Right renal cortex interstitium (tissue), 3 donors: ENCODE data around the gene LGALS1. TPM values are rescaled to one million over a fixed set of nuclear protein-coding genes. Genes with fewer than 3 reads are reported as not detected.

Experiments used
- DNase-seq, 3 donors: peaks; one replicate each; pipeline ENCODE4 v3.0.0-alpha.2; 2013; ENCODE audit warnings: low read depth in 3 of 3, low spot score in 2 of 3
- polyA plus RNA-seq, 3 donors: library from polyadenylated mRNA; unstranded; fragments of 120-200 nt; gene quantifications; one replicate each; pipeline ENCODE4 v1.2.1, GENCODE V29; 2013; ENCODE audit not compliant: insufficient read length in 3 of 3

The LGALS1 gene
- polyA plus RNA-seq, 3 donors = 308 to 363 (median 348) TPM

GRCh38 chr22:37660709-37661045 is 14.8 kb upstream of the LGALS1 start:
- no peak for DNase-seq

- DNase-seq = no peak
Observed at GRCh38 chr22:37661160-37661924, 14.1 kb upstream of the LGALS1 start.

- no peak for DNase-seq
Observed at GRCh38 chr22:37662039-37662438, 13.4 kb upstream of the LGALS1 start.

GRCh38 chr22:37663521-37664140 is 11.8 kb upstream of the LGALS1 start:
- no peak for DNase-seq

- no peak for DNase-seq
Observed at GRCh38 chr22:37664249-37665101, 11.0 kb upstream of the LGALS1 start.

- DNase-seq = no peak
Observed at GRCh38 chr22:37665487-37665886, 9.9 kb upstream of the LGALS1 start.

- no peak for DNase-seq
Observed at GRCh38 chr22:37669586-37669985, 5.8 kb upstream of the LGALS1 start.

GRCh38 chr22:37672206-37672919 is 3.1 kb upstream of the LGALS1 start:
- no peak for DNase-seq

- DNase-seq = no peak
Observed at GRCh38 chr22:37672920-37673455, 2.4 kb upstream of the LGALS1 start.

- DNase-seq = no peak
Observed at GRCh38 chr22:37674248-37674647, 1.2 kb upstream of the LGALS1 start.

- no peak for DNase-seq
Observed at GRCh38 chr22:37675930-37676735, 697 bp downstream of the LGALS1 start.

GRCh38 chr22:37676736-37677492 is 1.5 kb downstream of the LGALS1 start:
- no peak for DNase-seq

- no peak for DNase-seq
Observed at GRCh38 chr22:37677493-37677974, 2.1 kb downstream of the LGALS1 start.

GRCh38 chr22:37678372-37678771 is 2.9 kb downstream of the LGALS1 start:
- DNase-seq = no peak

- no peak for DNase-seq
Observed at GRCh38 chr22:37679670-37680069, 4.2 kb downstream of the LGALS1 start.

GRCh38 chr22:37680191-37680851 is 4.9 kb downstream of the LGALS1 start:
- DNase-seq = no peak

GRCh38 chr22:37681001-37681424 is 5.6 kb downstream of the LGALS1 start:
- DNase-seq = no peak

GRCh38 chr22:37681556-37682049 is 6.2 kb downstream of the LGALS1 start:
- DNase-seq = no peak
